Calu3 (cell line): ENCODE data around the gene TASP1. TPM values are rescaled to one million over a fixed set of nuclear protein-coding genes. Genes with fewer than 3 reads are reported as not detected.

ENCODE experiments used
- BruUV-seq: library from RNA; stranded (reverse); fragments of 400-500 nt; replicated peaks from 2 replicates; lab custom pipeline; 2021; lab: Mats Ljungman, UMichigan
- CTCF ChIA-PET: fragments of 300-600 bp; sonication (Branson Sonifier 250); formaldehyde crosslinking; loops from one replicate; lab custom pipeline; 2022; ENCODE audit warnings: antibody characterized with exemption; lab: Charles Lee
- DNase-seq: peaks from one replicate; pipeline ENCODE4 v3.0.0; 2022
- H3K27ac Mint-ChIP-seq: one replicate; pipeline ENCODE4 v1.8.0; 2022; ENCODE audit warnings: mixed read lengths; ENCODE audit not compliant: unreplicated experiment
- H3K27me3 Mint-ChIP-seq: one replicate; pipeline ENCODE4 v1.8.0; 2022; ENCODE audit warnings: mixed read lengths; ENCODE audit not compliant: unreplicated experiment
- H3K36me3 Mint-ChIP-seq: one replicate; pipeline ENCODE4 v1.8.0; 2022; ENCODE audit warnings: mild to moderate bottlenecking, moderate library complexity, mixed read lengths; ENCODE audit not compliant: insufficient read depth, unreplicated experiment
- H3K4me1 Mint-ChIP-seq: one replicate; pipeline ENCODE4 v1.8.0; 2022; ENCODE audit warnings: mild to moderate bottlenecking, low read depth, mixed read lengths; ENCODE audit not compliant: unreplicated experiment
- H3K4me3 Mint-ChIP-seq: one replicate; pipeline ENCODE4 v1.8.0; 2022; ENCODE audit warnings: mild to moderate bottlenecking, low read depth, moderate library complexity, mixed read lengths; ENCODE audit not compliant: unreplicated experiment
- H3K9me3 Mint-ChIP-seq: one replicate; pipeline ENCODE4 v1.8.0; 2022; ENCODE audit warnings: low read depth, mixed read lengths; ENCODE audit not compliant: unreplicated experiment
- CTCF ChIP-seq: fragments of 200-600 bp; IDR thresholded peaks from one replicate; pipeline ENCODE4 v1.8.0; 2022; ENCODE audit warnings: antibody characterized with exemption; ENCODE audit not compliant: unreplicated experiment
- intact Hi-C: fragments of 100-400 bp; cut with micrococcal nuclease; formaldehyde crosslinking; loops from one replicate; pipeline ENCODE4 v1.10.0; 2022; ENCODE audit not compliant: unreplicated experiment
- total RNA-seq: library from RNA; stranded (reverse); gene quantifications from 2 replicates; pipeline ENCODE4 v1.2.3, GENCODE V29; 2022

Gene TASP1
- total RNA-seq, 1 experiment from 2014 or later, result 20.0 TPM

DNA sequence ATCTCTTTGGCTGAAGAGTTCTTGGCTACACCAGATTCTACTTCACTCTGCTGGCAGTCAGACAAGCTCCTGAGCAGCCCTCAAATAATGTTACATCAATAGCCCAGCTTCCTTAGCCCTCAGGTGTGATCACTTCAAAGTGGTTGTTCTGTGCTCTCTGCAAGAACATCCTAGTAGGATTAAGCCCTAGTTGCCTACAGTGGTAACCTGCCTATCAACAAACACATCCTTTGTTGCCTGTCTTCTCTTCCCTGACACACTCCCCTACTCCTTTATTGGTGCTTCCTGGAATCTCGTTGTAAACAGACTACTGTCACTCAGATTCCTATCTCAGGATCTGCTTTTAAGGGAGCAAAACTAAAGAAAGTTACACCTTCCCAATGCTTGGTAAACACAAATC is 45.1 kb upstream of the TASP1 start:
- H3K9me3 Mint-ChIP-seq, result no peaks in the 10 kb centered on the region
- CTCF ChIA-PET, result interaction anchor here (0.6 kb wide), 1 partner anchor 91 kb away, joined by 5 read pairs; no protein-coding TSS in a partner anchor
- H3K27ac Mint-ChIP-seq, result no peak overlapping the region
- no peak overlapping the region for H3K4me3 Mint-ChIP-seq
- DNase-seq, result no peak
- peaks cover 8% of the 10 kb centered on the region for H3K4me1 Mint-ChIP-seq
- BruUV-seq, result no TSS peak
- TF ChIP-seq CTCF, result no peak
- no peaks in the 10 kb centered on the region for H3K27me3 Mint-ChIP-seq
- no peaks in the 10 kb centered on the region for H3K36me3 Mint-ChIP-seq
- intact Hi-C loops, result no loop called here

DNA sequence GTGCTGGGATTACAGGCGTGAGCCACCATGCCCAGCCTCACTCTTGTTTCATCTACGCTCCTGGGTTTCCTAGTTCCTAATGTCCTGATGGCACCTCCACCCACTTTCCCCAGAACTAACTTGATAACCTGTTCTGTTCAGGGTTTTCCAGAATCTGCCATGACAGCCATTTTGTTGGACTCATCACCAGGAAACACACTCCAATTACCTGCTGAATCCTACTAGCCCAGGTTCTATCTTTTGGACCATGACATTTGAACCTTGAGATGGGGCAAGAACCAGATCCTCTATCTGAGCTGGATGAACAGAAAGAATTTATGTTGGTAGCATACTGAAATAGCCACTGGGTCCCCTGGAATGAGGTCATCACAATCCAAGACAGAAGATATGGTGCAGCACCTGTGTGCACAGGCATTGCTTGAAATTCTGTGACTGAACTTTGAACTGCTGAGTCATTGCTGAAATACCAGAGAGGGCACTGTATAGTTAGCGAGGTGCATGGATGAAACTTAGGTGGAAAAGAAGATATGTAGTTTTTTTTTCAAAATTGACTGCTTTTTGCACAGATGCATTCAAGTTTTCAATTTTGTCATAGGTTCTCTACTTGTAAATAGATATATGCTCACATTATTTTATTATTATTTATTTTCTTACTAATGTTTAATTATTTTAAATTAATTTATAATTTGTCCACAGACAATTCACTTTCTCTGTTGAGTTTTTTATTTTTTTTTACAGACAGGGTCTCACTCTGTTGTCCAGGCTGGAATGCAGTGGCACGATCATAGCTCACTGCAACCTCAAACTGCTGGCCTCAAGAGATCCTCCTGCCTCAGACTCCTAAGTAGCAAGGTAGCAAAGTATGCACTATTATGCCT is 42.8 kb upstream of the TASP1 start:
- H3K27me3 Mint-ChIP-seq, result no peaks in the 10 kb centered on the region
- no peaks in the 10 kb centered on the region for H3K36me3 Mint-ChIP-seq
- DNase-seq, result peak; percentile 43
- CTCF ChIA-PET, result no interaction called here
- intact Hi-C loops, result no loop called here
- H3K9me3 Mint-ChIP-seq, result no peaks in the 10 kb centered on the region
- no TSS peak for BruUV-seq
- TF ChIP-seq CTCF, result no peak
- no peak overlapping the region for H3K4me3 Mint-ChIP-seq
- H3K4me1 Mint-ChIP-seq, result peaks cover 8% of the 10 kb centered on the region
- H3K27ac Mint-ChIP-seq, result peak overlapping the region; percentile 57

- intact Hi-C loops, result no loop called here
- no TSS peak for BruUV-seq
- no peak for TF ChIP-seq CTCF
- Mint-ChIP-seq H3K9me3 (no peaks in the 10 kb centered on the region), H3K36me3 (no peaks in the 10 kb centered on the region), H3K27me3 (no peaks in the 10 kb centered on the region), H3K27ac (no peak overlapping the region), H3K4me3 (no peak overlapping the region), H3K4me1 (peaks cover 8% of the 10 kb centered on the region)
- no peak for DNase-seq
- CTCF ChIA-PET, result no interaction called here
Observed at GRCh38 chr20:13678944-13679343, 40.2 kb upstream of the TASP1 start.

- no peak for DNase-seq
Observed at GRCh38 chr20:13677241-13677640, 38.5 kb upstream of the TASP1 start.

More at GRCh38 chr20:13677241-13677640, 38.5 kb upstream of the TASP1 start:
- H3K27ac Mint-ChIP-seq, result no peak overlapping the region
- H3K9me3 Mint-ChIP-seq, result no peaks in the 10 kb centered on the region
- intact Hi-C loops, result no loop called here
- no peak overlapping the region for H3K4me3 Mint-ChIP-seq
- no peak for TF ChIP-seq CTCF
- no peaks in the 10 kb centered on the region for H3K27me3 Mint-ChIP-seq
- CTCF ChIA-PET, result no interaction called here
- no peaks in the 10 kb centered on the region for H3K36me3 Mint-ChIP-seq
- no TSS peak for BruUV-seq
- peaks cover 8% of the 10 kb centered on the region for H3K4me1 Mint-ChIP-seq
